ENCODE results near the gene UQCRFS1. TPM values are rescaled to one million over a fixed set of nuclear protein-coding genes. Genes with fewer than 3 reads are reported as not detected.
"Not testable (repeated sequence)": the region's sequence is repeated elsewhere in the genome, so short reads cannot be mapped to it uniquely, and the experiment has no call there.

UQCRFS1 gene
- polyA plus RNA-seq (ENCODE audit: insufficient read depth in 1 of 5, insufficient read length in 5 of 5, low replicate concordance in 1 of 5): 10 to 100 TPM; 14.7 to 18.9 (median 17.7) TPM
- long read RNA-seq, donor 1, transcript UQCRFS1-201 (2 exons, 3,475 nt): major isoform, 87 of 87 reads
- long read RNA-seq, donor 1, partial matches to known transcripts: 0 of 87 reads
- long read RNA-seq, donor 1, other reads (novel, unspliced or antisense): 0 of 87 reads
- long read RNA-seq, donor 2, transcript UQCRFS1-201 (2 exons, 3,475 nt): major isoform, 56 of 56 reads
- long read RNA-seq, donor 2, partial matches to known transcripts: 0 of 56 reads
- long read RNA-seq, donor 2, other reads (novel, unspliced or antisense): 0 of 56 reads
- long read RNA-seq, donor 3, transcript UQCRFS1-201 (2 exons, 3,475 nt): major isoform, 75 of 114 reads
- long read RNA-seq, donor 3, partial matches to known transcripts: 39 of 114 reads
- long read RNA-seq, donor 3, other reads (novel, unspliced or antisense): 0 of 114 reads
- long read RNA-seq, donor 4, transcript UQCRFS1-201 (2 exons, 3,475 nt): major isoform, 60 of 60 reads
- long read RNA-seq, donor 4, partial matches to known transcripts: 0 of 60 reads
- long read RNA-seq, donor 4, other reads (novel, unspliced or antisense): 0 of 60 reads
- long read RNA-seq, donor 5, transcript UQCRFS1-201 (2 exons, 3,475 nt): major isoform, 119 of 119 reads
- long read RNA-seq, donor 5, partial matches to known transcripts: 0 of 119 reads
- long read RNA-seq, donor 5, other reads (novel, unspliced or antisense): 0 of 119 reads
- long read RNA-seq, donor 6, transcript UQCRFS1-201 (2 exons, 3,475 nt): major isoform, 94 of 94 reads
- long read RNA-seq, donor 6, partial matches to known transcripts: 0 of 94 reads
- long read RNA-seq, donor 6, other reads (novel, unspliced or antisense): 0 of 94 reads
- long read RNA-seq, donor 7, transcript UQCRFS1-201 (2 exons, 3,475 nt): major isoform, 78 of 78 reads
- long read RNA-seq, donor 7, partial matches to known transcripts: 0 of 78 reads
- long read RNA-seq, donor 7, other reads (novel, unspliced or antisense): 0 of 78 reads
- long read RNA-seq, donor 8, transcript UQCRFS1-201 (2 exons, 3,475 nt): major isoform, 40 of 40 reads
- long read RNA-seq, donor 8, partial matches to known transcripts: 0 of 40 reads
- long read RNA-seq, donor 8, other reads (novel, unspliced or antisense): 0 of 40 reads

GRCh38 chr19:29212648-29213573, at the start of gene UQCRFS1:
TSS of gene UQCRFS1 (minus strand) at chr19:29213151. CDS start at chr19:29213118, 33 bp downstream.
- DNase-seq: peak; percentile 91 to 92

GRCh38 chr19:29262085-29262484, 49.1 kb upstream of the UQCRFS1 start:
- no peak for DNase-seq

- no peak for DNase-seq
These were observed 47.7 kb upstream of the UQCRFS1 start for GRCh38 chr19:29260477-29261317.

GRCh38 chr19:29259867-29260281, 46.9 kb upstream of the UQCRFS1 start:
- DNase-seq: no peak

- no peak for DNase-seq
These were observed 46.2 kb upstream of the UQCRFS1 start for GRCh38 chr19:29259153-29259552.

GRCh38 chr19:29256516-29256915, 43.6 kb upstream of the UQCRFS1 start:
- no peak for DNase-seq

- DNase-seq: no peak
These were observed 43.0 kb upstream of the UQCRFS1 start for GRCh38 chr19:29255912-29256311.

GRCh38 chr19:29255006-29255405, 42.1 kb upstream of the UQCRFS1 start:
- no peak for DNase-seq

GRCh38 chr19:29249798-29250197, 36.8 kb upstream of the UQCRFS1 start:
- not testable (repeated sequence) for DNase-seq

- no peak for DNase-seq
These were observed 35.4 kb upstream of the UQCRFS1 start for GRCh38 chr19:29248332-29248844.

- no peak for DNase-seq
These were observed 34.9 kb upstream of the UQCRFS1 start for GRCh38 chr19:29247872-29248271.

GRCh38 chr19:29247471-29247870, 34.5 kb upstream of the UQCRFS1 start:
- no peak for DNase-seq

GRCh38 chr19:29247051-29247450, 34.1 kb upstream of the UQCRFS1 start:
- no peak for DNase-seq

- DNase-seq: peak; percentile 9 to 14
These were observed 32.3 kb upstream of the UQCRFS1 start for GRCh38 chr19:29245215-29245614.

GRCh38 chr19:29241324-29241723, 28.4 kb upstream of the UQCRFS1 start:
- no peak for DNase-seq

- DNase-seq: no peak
These were observed 26.3 kb upstream of the UQCRFS1 start for GRCh38 chr19:29239213-29239776.

- DNase-seq: no peak
These were observed 20.6 kb upstream of the UQCRFS1 start for GRCh38 chr19:29233591-29233990.

GRCh38 chr19:29232315-29232852, 19.4 kb upstream of the UQCRFS1 start:
- DNase-seq: no peak

GRCh38 chr19:29231306-29231705, 18.4 kb upstream of the UQCRFS1 start:
- not testable (repeated sequence) for DNase-seq
